Measurements from ENCODE around the gene RMDN2.
"Not testable (repeated sequence)": the region's sequence is repeated elsewhere in the genome, so short reads cannot be mapped to it uniquely, and the experiment has no call there.

The RMDN2 gene

GRCh38 chr2:38000485-38001222 lies 75.6 kb downstream of the RMDN2 start:
- no peak for DNase-seq

- DNase-seq: not testable (repeated sequence)
Measured at GRCh38 chr2:38010187-38010586, 85.1 kb downstream of the RMDN2 start.

GRCh38 chr2:38010995-38011394 lies 85.9 kb downstream of the RMDN2 start:
- no peak for DNase-seq

- DNase-seq: no peak
Measured at GRCh38 chr2:38013158-38013752, 88.2 kb downstream of the RMDN2 start.

GRCh38 chr2:38016219-38016618 lies 91.1 kb downstream of the RMDN2 start:
- no peak for DNase-seq

GRCh38 chr2:38017836-38018235 lies 92.7 kb downstream of the RMDN2 start:
- DNase-seq: no peak

GRCh38 chr2:38020359-38021069 lies 95.4 kb downstream of the RMDN2 start:
- DNase-seq: not testable (repeated sequence)

- no peak for DNase-seq
Measured at GRCh38 chr2:38021589-38021988, 96.5 kb downstream of the RMDN2 start.

- no peak for DNase-seq
Measured at GRCh38 chr2:38026846-38027245, 101.8 kb downstream of the RMDN2 start.

GRCh38 chr2:38028829-38029228 lies 103.7 kb downstream of the RMDN2 start:
- DNase-seq: no peak

GRCh38 chr2:38029512-38029911 lies 104.4 kb downstream of the RMDN2 start:
- no peak for DNase-seq

GRCh38 chr2:38030635-38031355 lies 105.7 kb downstream of the RMDN2 start:
- DNase-seq: no peak

- no peak for DNase-seq
Measured at GRCh38 chr2:38032946-38033345, 107.9 kb downstream of the RMDN2 start.

- no peak for DNase-seq
Measured at GRCh38 chr2:38033646-38034045, 108.6 kb downstream of the RMDN2 start.

- DNase-seq: no peak
Measured at GRCh38 chr2:38035968-38036367, 110.9 kb downstream of the RMDN2 start.

GRCh38 chr2:38037325-38037724 lies 112.2 kb downstream of the RMDN2 start:
- no peak for DNase-seq

- DNase-seq: peak; percentile 28
Measured at GRCh38 chr2:38037757-38038621, 112.9 kb downstream of the RMDN2 start.

GRCh38 chr2:38038682-38039081 lies 113.6 kb downstream of the RMDN2 start:
- no peak for DNase-seq

- DNase-seq: no peak
Measured at GRCh38 chr2:38039121-38039910, 114.2 kb downstream of the RMDN2 start.

GRCh38 chr2:38045811-38046210 lies 120.7 kb downstream of the RMDN2 start:
- DNase-seq: no peak

- no peak for DNase-seq
Measured at GRCh38 chr2:38056216-38056615, 131.1 kb downstream of the RMDN2 start.
